H54 (cell line): Measurements from ENCODE around the gene SERGEF.
A peak's percentile ranks its signal among the peaks of the same experiment; 100 is the strongest.

ENCODE experiments used
- DNase-seq: peaks from one replicate; pipeline ENCODE4 v3.0.0; 2011; ENCODE audit warnings: low spot score, mixed read lengths; ENCODE audit not compliant: insufficient read length
- FAIRE-seq: peaks from 3 replicates; lab custom pipeline; 2011; peaks lifted over from hg19 to GRCh38; lab: Jason Lieb, UNC
- POLR2A ChIP-seq: IDR thresholded peaks from 2 replicates; pipeline ENCODE4 v1.6.1; 2011; ENCODE audit warnings: low read depth, mild to moderate bottlenecking, low read length

SERGEF gene

DNA sequence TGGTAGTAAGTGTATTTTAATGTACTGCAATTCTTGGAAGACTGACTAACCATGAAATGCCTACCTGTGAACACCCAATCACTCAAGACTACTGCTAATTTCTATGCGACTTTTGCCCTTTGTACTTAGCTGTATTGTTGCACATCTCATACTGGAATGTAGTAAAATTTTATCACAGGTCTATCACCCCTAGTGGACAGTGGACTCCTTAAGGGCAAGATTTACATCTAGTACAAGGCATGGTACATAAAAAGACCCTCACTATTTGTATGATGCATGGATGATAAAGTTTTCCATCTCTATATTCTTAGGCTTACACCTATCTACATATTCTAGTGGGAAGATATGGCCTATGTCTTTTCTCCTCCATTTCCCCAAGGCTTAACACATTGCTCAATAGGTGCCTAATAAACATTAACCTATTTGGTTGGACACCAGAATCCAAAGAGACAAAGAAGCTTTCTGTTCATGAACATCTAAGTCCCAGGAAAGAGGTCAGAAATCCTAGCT is 26.1 kb downstream of the SERGEF start:
- no peak for TF ChIP-seq POLR2A
- no peak for DNase-seq
- FAIRE-seq = no peak

DNA sequence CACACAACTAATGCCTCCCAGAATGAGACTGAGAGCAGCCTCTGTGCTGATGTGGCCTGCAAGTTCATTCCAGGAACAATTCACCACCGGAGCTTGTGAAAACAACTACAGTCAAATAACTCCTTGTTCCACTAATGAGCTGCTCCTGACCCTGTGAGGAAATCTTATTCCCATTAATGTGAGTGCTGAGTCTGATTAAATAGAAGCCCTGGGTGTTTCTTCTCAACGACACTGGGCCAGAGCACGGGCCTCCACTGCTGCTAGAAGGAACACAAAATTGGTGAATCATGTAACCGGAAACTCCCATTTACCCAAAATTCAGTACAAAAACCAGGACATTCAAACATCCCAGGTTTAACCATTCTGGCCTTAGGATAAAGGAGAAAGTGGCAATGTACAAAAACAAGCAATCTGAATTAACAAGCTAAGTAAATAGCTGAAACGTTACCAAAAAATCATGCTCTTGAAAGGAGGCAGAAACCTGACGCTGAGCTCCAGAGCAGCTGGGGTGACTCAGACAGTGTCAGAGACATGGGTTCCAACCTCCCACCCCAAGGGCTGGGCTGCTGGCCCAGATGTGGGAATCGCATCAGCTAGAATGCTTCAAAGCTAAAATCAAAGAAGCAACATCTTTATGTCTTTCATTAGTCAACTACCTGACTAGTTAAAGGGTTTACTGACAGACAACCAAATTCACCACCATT is 26.7 kb downstream of the SERGEF start:
- TF ChIP-seq POLR2A = no peak
- peak; percentile 97 for FAIRE-seq
- DNase-seq = peak; percentile 40

DNA sequence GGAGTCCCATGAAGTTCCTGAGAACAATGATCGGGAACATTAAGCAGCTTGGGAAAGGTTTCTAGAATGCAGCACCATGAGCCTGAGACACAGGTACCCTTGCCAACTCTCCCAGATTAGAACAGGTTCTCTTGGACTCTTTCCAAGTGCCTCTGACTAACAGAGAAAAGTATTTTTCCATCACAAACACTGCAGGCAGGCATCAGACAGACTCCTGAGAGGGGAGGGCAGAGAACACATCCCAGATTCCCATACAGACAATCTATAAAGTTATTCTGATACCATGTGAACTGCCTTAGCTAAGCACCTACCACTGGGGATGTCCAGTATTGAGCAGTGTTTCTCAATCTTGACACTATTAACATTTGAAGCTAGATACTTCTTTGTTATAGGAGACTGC is 27.3 kb downstream of the SERGEF start:
- TF ChIP-seq POLR2A = no peak
- FAIRE-seq = peak; percentile 71
- DNase-seq = peak; percentile 25

DNA sequence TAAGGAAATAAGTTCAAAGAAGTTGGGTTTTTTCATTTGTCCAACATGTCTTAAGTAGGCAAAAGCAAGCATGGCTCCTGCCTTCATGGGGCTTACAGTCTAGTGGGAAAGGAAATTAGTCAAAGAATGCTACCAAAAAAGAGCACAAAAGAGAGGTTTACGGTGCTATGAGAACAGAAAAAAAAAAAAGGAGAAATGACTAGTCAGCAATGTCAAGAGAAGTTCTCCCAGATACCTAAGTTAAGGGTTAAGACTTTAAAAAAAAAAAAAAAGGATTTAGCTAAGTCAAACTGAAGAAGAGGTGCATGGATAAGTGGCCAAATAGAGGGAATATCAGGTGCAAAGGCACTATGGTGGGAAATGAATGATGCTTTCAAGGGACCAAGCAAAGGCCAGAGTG is 29.3 kb downstream of the SERGEF start:
- FAIRE-seq = no peak
- no peak for TF ChIP-seq POLR2A
- no peak for DNase-seq

DNA sequence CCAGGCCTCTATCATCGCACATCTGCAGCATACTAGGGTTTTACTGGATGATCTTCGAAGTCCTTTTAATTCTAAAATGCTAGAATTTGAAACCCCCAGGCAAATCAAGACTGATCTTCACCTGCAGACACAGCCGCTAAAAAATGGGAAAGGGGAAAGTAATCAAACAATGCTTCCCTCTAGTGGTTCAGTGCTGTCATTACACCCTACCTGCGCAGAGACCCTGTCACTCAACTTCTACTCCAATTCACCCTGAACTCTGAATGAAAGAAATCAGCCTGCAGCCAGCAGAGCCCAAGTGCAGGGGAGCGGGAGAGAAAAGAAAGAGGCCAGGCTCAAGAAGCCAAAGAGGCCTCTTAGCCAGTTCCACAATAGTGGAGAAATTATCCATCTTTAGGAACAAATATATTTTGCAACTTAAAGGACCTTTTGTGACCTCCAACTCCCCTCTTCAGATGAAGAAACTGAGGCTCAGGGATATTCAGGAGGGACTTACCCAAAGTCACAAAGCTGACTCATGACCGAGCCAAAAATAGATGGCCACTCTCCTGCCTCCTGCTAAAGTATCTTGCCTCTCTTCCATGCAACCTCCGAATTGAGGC is 33.0 kb downstream of the SERGEF start:
- FAIRE-seq = no peak
- no peak for TF ChIP-seq POLR2A
- peak; percentile 13 for DNase-seq

DNA sequence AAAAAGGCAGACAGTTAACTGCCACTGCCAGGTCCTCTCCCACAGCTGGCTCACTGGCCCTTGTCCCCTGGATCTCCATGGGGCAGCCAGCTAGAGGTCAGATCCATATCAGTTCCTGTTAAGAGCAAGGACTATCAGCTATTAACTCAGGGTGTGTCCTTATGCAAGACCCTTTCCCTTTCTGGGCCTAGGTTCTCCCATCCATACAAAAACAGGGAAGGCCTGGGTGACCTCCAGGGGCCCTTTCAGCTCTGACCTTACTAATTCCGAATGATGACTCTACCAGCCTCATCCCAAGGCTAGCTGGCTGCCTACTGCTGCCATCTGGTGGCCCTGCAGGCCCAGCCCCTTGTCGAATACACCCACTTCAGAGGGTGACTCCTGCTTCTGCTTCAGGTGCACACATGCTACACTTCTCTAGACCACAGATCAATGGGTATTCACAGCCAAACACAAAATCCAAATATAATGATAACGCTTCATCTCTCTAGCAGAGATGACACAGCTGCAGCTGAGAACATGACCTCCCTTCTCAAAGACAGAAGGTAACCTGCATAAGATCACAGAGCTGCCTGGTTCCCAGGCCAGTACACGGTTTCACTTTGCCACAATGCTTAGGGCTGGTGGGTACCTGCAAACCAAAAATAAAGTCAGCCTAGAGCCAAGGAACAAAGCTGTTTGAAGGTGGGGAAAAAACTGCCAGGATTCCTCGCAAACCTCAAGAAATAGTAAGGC is 34.1 kb downstream of the SERGEF start:
- FAIRE-seq (no peak), DNase-seq (peak; percentile 52)
- TF ChIP-seq POLR2A = no peak

DNA sequence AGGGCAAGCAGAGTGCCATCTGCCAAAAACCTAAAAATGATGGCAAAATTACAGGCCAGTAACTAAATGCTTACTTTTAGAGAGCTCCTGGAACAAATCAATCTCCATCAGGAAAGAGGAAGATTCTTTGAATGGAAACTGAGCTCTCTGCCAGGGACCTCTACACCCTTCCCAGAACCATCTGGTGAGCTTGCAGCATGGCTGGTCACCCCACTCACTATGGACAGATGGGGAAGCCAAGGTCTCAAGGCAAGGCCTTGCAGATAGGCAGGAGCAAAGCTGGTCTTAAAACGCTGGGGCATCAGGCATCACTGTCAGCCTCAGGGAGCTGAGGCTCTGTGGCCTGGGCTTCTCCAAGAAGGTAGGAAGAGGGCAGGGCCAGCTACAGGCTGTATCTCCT is 36.2 kb downstream of the SERGEF start:
- no peak for DNase-seq
- no peak for FAIRE-seq
- TF ChIP-seq POLR2A = no peak

DNA sequence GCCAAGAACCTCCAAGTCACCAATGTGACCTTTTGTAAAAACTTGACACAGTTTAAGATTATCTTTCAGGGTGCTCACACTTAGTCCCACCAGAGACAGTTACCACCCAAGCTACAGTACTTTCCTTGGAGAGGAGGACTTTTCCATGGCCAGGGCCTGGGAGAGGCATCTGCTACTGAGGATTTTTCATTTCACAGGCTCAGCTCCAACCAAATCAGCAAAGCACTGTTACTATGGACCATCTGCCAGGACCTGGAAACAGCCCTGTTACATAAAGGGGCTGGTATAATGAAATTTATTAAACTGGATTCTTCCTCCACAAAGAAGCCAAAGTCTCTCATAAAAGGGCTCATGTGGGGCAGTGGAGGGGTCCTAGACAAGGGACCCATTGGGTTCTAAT is 38.6 kb downstream of the SERGEF start:
- no peak for DNase-seq
- FAIRE-seq = no peak
- no peak for TF ChIP-seq POLR2A

DNA sequence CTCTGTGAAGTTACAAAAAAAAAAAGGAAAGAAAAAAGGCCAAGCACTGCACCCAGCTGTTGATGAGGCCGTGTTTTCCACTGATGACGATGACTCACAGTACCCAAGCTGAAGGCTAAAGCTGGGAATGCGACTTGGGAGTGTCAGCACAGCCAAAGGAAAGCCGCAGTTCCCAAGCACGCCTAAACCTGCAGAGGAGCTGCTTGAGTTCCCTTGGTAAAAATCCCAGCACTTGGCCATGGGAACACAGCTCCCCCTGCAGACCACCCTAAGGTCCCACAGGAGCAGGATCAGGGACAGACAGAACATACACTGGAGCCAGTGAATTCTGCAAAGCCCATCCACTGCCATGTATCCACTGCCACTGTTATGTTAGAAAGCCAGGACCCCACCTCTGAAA is 39.9 kb downstream of the SERGEF start:
- peak; percentile 50 for FAIRE-seq
- DNase-seq = peak; percentile 20
- TF ChIP-seq POLR2A = no peak

DNA sequence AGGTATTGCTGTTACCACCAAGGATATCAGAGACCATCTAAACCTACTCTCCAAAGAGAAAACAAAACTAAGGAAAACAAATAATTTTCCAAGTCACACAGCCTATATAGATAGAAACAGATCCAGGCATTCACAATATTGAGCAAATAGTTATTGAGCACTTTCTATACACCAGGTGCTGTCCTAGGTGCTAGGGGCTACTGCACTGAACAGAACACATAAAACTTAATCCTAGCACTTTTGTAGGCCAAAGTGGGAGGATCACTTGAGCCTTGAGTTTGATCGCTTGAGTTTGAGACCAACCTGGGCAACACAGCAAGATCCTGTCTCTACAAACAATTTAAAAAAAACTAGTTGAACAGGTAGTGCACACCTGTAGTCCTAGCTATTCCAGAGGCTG is 44.6 kb downstream of the SERGEF start:
- DNase-seq (no peak), FAIRE-seq (no peak)
- TF ChIP-seq POLR2A = no peak

DNA sequence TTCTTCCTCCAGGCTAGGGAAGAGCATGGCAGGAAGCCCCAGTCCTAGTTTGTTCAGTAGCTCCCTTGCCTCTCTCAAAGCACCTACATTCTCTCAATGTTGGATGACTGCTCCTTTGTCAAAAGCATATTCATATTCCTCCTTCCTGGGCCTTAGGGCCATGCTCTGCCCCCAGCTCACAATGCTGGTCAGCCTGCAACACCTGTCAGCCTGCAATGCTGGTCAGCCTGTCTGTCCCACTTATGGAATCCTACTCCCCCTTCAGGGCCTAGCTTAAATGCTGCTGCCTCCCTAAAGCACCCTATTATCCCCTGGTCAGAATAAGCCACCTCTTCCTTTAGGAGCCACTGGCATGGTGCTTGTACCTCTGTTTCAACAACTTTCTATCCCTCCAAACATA is 45.2 kb downstream of the SERGEF start:
- FAIRE-seq (no peak), DNase-seq (no peak)
- TF ChIP-seq POLR2A = no peak

DNA sequence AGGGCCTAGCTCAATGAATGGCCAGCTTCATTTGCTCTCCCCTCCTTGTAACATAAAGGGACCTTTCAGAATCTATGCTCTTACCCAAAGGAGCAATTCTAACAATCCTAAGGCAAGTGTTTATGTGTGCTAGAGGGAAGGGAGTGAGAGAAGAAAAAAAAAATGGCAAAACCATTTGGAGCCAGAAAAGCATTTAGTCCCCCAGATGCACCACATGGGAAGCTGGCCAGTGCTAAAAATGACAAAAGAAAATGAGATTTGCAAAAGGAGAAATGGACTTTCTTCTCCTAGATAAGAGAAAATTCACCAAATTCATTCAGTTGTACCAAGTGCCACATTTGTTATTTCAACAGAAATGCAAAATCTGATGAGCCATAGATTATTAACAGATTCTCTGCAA is 52.8 kb downstream of the SERGEF start:
- DNase-seq = no peak
- no peak for FAIRE-seq
- no peak for TF ChIP-seq POLR2A

DNA sequence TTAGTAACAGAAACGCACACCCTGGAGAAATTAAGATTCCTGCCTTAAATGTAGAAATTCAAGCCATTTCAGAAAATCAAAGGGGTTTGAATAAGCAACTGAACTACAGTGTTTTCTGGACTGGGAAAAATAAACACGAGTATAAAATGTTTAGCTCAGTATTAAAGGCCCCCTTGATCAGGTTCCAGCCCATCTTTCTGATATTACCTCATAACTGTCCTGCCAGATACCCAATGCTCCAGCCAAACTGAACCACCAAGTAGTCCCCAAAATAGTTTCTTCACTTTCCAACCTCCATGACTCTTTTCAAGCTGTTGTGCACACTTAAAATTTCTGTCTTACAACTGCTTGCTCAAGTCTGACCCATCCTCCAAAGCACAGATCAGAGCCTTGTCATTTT is 54.4 kb downstream of the SERGEF start:
- no peak for FAIRE-seq
- DNase-seq = no peak
- no peak for TF ChIP-seq POLR2A
